HG03135 (cell line): Measurements from ENCODE around the gene THRSP.
"Not testable (repeated sequence)": the region's sequence is repeated elsewhere in the genome, so short reads cannot be mapped to it uniquely, and the experiment has no call there.

ENCODE experiments used
- ATAC-seq: cut with Tn5 transposase; IDR thresholded peaks from one replicate; pipeline ENCODE4 v1.9.1; 2021; ENCODE audit warnings: mild to moderate bottlenecking, moderate library complexity; ENCODE audit not compliant: unreplicated experiment

THRSP gene, protein sequence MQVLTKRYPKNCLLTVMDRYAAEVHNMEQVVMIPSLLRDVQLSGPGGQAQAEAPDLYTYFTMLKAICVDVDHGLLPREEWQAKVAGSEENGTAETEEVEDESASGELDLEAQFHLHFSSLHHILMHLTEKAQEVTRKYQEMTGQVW

DNA sequence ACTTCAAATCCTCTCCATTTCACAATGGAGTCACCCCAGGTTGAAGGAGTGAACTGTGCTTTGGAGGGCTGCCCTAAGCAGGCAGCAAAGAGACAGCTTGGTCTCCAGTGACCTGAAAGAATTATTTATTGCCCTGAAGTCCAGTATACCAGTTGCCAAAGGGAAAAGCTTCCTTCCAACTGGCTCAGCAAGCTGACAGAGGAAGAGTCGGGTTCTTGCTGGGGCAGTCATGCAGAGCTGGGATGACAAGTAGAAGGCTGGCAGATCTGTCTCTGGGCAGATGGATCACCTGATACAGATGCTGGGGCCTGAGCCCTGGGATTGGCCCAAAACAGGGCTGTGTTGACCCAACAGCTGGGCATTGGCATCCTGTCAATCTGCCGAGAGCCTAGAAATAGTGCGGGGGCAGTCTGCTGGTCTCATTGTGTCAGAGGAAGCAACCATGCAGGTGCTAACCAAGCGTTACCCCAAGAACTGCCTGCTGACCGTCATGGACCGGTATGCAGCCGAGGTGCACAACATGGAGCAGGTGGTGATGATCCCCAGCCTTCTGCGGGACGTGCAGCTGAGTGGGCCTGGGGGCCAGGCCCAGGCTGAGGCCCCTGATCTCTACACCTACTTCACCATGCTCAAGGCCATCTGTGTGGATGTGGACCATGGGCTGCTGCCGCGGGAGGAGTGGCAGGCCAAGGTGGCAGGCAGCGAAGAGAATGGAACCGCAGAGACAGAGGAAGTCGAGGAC, at the start of gene THRSP:
Gene THRSP (plus strand): TSS at position 422 of the 742 bp plus-strand sequence. CDS start 21 bp downstream, at position 443.
- no peak for ATAC-seq

DNA sequence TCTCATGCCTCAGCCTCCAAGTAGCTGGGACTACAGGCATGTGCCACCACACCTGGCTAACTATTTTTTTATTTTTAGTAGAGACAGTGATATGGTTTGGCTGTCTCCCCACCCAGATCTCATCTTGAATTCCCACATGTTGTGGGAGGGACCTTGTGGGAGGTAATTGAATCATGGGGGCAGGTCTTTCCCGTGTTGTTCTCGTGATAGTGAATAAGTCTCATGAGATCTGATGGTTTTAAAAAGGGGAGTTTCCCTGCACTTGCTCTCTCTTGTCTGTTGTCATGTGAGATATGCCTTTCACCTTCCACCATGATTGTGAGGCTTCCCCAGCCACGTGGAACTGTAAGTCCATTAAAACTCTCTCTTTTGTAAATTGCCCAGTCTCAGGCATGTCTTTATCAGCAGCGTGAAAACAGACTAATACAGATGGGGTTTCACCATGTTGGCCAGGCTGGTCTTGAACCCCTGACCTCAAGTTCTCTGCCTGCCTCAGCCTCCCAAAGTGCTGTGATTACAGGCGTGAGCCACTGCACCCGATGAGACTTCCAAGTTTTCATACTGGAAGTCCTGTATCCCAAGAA, 48.6 kb upstream of the THRSP start:
- ATAC-seq, result not testable (repeated sequence)

DNA sequence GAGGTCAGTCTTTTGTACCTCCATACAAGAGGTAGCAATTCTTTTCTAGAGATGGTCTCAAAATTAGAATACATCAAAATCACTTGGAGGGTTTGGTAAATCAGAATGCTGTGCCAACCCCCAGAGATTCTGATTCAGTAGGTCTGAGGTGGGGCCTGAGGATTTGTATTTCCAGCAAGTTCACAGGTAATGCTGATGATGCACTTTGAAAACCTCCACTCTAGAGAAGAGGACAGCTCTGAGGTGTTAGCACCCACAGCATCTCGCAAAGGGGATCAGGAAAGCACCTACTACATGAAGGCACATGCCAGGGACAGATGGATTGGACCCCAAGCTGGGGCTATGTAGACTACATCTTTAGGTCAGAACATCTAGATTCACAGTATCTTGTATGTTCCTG, 47.8 kb upstream of the THRSP start:
- ATAC-seq, result no peak

DNA sequence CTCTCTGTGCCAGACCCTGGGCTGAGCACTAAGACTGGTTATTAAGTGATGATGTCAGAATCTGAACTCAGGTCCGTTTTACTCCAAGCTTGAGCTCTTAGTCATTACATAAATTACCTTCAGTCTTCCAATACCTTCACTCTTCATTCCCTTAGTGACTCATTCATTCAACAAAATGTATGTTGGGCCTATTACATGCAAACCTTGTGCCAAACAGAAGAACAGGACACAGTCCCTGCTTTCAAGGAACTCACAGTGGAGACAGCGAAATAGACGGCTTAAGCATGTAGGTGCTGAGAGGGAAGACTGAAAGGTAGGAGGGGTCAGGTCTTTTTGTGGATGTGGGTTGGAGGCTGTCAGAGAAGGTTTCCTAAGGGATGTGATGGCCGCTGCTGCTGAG, 43.9 kb upstream of the THRSP start:
- no peak for ATAC-seq

DNA sequence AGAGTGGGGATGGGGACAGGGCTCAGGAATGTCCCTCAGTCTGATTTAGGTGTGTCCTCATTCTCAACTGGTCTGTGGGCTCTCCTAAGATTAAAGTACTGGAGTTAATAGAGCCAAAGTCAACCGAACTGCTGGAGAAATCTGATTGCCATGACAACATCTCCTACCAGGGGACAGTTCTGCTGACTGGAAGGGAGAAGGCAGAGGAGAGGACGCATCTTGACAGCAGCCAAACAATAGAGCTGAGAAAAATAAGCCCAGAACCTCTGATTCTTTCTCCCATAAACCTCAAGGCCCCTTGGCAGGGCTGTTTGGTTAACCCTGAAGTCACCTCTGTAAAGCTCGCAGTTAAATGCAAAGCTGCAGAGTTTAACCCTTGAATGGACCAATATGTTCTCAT, 43.4 kb upstream of the THRSP start:
- no peak for ATAC-seq

DNA sequence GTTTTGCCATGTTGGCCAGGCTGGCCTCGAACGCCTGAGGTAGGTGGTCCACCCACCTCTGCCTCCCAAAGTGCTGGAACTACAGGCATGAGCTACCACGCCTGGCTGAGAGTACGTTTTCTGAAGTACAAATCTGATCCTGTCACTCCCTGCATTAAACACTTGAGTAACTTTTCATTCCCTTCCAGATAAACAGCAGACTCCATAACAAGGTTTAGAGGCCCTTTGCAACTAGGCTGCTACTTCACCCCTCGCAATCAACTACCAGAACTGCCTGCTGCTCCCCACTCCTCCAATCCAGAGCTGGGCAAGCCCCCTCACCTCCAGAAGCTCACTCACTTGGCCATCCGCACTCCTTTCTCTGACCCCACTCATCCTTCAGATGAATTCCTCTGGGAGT, 42.0 kb upstream of the THRSP start:
- no peak for ATAC-seq

DNA sequence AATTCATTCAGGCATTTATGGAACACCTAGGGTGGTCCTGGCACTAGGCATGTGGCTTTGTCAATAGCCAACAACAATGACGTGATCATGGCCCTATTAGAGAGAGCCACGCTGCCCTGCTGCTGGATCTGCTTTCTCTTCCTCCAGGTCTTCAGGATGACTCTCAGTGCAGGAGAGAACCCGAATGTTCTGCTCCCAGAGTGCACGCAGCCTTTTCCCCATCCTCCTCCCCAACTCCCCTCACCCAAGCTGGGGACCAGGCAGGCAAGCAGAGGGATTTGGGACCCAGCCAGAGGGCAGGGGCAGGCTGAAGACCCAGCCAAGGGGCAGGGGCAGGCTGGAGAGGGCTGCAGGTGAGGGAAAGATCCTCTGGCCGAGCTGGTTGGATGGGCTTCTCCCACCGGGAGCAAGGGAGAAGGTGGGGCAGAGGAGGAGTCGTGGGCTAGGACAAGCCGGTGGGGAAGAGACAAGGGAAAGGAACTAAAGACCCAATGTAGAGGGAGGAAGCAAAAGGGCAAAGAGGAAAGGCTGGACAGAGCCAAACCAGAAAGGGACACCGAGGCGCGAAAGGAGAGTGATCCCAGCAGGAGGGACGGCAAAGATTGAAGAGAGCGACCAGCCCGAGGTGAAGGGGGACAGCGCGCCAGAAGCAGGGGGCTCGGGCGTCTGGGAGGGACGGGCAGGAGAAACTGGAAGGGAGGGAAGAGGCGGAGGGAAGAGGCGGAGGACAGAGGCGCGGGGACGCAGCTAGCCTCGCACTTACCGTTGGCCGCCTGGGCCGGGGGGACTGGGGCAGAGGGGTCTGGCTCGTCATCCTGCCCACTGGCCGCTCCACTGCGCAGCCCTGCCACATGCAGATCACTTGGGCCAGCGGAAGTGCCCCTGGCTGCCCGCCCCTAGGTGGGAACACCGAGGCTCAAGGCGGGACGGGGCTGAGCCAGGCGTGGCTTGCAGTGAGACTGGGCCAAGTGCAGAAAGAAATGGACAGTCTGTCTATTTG, 41.0 kb upstream of the THRSP start, which contains the start of gene KCTD14:
Gene KCTD14 (minus strand): TSS at position 880 of the 1,000 bp plus-strand sequence. CDS start 27 bp downstream, at position 853.
- no peak for ATAC-seq

DNA sequence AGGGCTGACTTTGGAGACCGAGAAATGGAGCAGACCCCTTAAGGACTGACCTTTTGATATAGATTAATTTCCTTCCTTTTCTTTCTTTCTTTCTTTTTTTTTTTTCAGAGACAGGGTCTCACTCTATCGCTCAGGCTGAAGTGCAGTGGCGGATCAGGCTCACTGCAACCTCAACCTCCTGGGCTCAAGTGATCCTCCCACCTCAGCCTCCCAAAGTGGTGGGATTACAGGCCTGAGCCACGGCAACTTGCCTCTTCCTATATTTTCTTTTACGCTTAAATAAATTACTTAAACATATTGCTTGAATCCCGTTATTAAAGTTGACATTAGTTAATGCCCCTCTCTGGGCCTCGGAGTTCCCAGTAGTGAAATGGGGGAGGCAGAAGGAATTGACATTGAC, 40.2 kb upstream of the THRSP start:
- ATAC-seq, result no peak

DNA sequence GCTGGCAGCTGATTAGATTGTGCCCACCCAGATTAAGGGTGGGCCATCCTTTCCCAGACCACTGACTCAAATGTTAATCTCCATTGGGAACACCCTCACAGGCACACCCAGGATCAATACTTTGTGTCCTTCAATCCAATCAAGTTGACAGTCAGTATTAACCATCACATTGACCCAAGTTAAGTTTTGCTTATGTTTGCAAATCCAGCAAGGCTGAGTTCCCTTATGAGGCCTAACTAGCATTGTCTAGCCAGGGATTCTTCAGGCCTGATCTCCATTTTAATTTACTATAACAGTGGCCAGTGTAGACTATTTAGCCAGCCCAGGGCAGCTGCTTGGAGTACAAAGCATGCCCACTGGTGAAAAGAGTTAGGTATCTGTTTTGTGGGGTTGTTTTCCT, 38.3 kb upstream of the THRSP start:
- ATAC-seq, result no peak

DNA sequence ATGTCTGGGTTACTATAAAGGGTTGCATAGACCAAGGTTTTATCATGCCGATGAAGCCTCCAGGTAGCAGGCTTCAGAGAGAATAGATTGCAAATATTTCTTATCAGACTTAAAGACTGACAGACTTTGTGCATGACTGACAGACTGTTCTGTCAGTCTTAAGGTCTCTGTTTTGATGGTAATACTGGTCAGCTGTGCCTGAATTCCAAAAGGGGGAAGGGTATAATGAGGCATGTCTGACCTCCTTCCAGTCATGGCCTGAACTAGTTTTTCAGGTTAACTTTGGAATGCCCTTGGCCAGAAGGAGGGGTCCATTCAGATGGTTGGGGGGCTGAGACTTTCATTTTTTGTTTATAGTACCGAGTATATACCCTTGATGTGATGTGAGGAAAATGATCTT, 35.9 kb upstream of the THRSP start:
- ATAC-seq, result no peak

DNA sequence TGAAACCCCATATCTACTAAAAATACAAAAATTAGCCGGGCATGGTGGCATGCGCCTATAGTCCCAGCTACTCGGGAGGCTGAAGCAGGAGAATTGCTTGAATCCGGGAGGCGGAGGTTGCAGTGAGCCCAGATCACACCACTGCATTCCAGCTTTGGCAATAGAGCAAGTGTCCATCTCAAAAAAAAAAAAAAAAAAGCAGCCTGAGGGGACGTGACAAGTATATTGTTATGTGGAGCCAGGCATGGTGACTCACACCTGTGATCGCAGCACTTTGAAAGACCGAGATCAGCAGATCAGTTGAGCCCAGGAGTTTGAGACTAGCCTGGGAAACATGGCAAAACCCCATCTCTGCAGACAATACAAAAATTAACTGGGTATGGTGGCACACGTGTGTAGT, 35.2 kb upstream of the THRSP start:
- not testable (repeated sequence) for ATAC-seq

DNA sequence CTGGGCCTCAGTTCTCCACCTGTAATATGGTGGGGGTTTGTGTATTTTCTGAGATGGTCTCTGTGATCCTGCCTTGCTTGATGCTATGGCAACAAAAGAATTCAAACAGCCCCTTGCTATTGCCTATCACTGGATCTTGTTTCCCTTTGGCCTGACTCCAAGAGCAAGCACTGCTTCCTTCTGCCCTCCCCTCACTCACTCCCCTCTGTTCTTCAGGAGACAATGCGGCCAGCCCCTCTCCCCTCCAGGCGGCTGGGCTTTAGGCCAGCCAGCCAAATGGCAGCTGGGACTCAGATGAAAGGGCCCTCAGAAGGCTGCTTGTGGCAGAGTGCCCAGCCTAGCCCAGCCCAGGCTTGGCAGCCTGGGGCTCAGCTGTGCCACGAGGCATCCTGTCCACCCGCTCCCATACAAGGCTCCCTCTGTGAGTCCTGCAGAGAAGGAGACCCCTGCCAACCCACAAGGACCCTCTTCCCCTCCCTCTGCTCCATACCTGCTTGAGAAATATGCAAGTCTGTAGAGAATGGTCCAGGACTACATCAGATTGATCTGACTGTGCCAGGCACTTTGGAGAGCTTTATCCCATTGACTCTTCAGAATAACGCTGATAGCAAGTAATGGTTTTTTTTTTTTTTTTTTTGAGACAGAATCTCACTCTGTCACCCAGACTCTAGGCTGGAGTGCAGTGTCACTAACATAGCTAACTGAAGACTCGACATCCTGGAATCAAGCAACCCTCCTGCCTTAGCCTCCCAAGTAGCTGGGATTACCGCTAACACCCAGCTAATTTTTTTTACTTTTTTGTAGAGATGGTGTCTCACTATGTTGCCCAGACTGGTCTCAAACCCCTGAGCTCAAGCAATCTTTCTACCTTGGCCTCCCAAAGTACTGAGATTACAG, 33.0 kb upstream of the THRSP start:
- no peak for ATAC-seq

DNA sequence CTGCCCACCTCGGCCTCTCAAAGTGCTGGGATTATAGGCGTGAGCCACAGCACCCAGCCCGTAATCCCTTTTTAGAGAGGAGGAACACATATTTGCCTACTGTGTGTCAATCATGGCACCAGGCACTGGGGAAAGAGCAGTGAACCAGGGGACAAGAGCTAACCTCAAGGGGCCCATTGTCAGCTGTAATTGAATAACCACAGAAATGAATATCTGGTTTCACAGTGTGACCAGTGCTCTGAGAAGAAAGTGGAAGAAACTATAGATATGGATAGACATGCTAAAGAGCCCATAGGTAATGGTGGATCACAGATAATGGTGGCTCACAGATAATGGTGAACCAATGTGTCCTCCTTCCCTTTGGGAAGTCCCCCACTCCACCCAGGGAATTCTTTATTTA, 32.0 kb upstream of the THRSP start:
- ATAC-seq, result no peak

DNA sequence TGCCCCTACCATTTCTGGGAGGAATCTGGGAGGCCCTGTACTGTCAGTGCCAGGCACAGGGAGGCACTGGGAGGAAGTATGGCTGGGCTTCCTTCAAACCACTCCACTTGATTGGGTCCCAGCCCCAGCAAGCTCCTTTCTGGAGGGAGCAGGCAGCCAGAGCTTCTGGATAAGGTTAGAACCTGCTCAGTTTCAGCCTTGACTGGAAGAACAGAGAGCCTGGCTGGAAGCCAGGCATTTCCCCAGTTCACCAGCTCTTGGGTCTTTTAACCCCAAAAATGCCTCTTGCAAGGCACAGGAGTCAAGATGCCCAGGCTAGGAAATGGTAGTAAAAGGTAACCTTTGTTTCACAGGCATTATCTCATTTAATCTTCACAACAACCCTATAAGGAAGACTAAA, 31.6 kb upstream of the THRSP start:
- ATAC-seq, result no peak

DNA sequence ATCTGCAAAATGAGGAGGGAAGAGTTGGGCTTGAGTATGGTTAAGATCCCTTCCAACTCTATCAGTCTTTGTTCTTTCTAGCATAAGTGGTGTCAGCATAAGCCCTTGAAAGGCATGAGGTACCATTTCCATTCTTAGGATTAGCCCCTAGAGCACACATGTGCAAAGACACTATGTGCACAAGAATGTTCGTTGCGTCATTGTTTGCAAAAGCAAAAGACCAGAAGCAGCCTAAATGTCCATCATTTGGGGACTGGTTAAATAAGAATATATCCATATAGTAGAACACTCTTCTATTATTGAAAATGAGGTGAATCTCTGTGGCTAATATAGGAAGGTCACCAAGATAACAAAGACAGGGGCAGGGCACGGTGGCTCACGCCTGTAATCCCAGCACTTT, 30.6 kb upstream of the THRSP start:
- ATAC-seq, result no peak

DNA sequence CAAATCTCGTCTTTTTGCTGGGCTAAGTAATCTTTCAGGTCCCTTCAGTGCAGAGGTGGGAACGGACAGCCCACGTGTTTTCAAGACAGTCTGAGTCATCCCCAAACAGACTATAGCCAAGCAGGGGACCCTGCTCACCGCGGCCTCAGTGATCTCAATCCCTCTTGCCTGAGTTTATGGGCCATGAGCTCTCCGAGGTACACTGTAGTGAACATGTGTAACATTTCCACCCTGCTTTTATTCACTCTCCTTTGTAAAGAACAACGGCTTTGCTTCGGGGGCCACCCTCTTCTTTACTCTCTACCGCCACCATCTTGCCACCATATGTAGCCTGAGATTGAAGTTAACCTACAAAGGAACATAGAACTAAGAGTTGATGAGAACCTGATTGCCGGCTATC, 29.0 kb upstream of the THRSP start:
- ATAC-seq, result no peak

DNA sequence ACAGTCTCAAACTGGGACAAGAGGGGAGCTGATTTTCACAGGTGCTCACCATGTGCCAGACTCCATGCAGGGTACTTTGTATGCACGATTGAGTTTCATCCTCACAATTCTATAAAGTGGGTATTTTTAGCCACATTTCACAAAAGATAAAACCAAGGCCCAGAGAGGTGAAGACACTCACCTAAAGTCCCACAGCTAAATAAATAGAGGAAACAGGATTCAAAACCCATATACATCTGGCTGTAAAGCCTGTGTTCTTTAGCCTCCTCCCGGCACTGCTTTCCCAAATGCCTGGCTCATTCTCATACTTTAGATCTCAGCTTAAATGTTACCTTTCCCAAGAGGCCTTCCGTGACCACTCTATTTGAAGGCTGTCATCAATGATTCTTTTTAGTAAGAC, 27.3 kb upstream of the THRSP start:
- ATAC-seq, result no peak

DNA sequence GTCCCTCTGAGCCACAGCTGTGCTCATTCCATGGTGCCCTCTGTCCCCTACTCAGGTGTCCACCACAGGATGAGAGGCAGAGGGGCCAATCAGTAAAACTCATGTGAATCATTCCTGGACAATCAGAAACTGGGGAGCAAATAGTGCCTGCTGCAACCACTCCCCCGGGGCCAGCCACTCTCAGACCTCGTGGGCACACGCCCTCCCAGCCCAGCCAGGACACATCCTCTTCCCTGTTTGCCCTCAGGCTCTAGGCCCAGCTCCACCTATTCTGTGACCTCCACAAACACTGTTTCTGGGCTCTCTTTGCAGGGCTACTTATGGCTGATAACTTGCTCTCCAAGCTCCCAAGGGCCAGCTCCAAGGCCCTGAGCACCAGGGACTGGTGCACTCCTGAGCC, 26.6 kb upstream of the THRSP start:
- no peak for ATAC-seq

DNA sequence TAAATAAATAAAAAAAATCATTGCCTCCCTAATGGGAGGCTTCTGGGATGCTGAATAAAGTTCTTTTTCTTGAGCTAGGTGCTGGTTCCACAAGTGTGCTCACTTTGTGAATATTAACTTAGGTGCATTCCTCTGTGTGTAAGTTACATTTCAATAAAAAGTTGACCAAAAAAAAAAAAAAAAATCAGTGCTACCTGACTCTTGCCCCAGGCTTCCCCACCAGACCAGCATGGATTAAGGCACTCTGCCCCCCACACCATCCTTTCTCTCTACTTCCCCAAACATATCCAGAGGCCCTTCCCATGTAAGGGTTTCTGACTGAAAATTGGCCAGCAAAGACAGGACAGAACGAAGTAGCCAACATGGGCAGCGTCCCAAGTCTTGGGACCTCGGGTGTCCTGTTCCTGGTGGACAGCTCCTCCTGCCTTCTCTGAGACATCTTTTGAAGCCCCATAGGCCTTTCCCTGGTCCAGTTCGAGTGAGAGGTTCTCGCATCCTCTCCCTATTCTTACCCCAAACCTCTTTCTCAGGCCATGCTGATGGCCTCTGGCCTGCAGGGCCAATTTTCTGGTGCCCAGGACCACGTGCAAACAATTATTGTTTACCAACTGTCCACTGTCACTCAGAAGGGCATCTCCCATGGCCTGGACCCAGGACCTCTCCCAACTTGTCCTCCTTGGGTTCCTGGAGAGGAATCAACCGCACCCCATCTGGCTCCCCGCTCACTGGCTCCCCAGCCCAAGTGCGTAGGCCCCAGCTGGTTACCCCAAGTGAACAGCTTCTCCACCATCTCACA, 25.6 kb upstream of the THRSP start:
- no peak for ATAC-seq
